ENCODE results near the gene MAP4K4.
A peak's percentile ranks its signal among the peaks of the same experiment; 100 is the strongest.

MAP4K4 gene

GRCh38 chr2:101899871-101900270 is 202.4 kb downstream of the MAP4K4 start:
- Histone ChIP-seq H3K4me1 (ENCODE audit: insufficient read depth, low read length) (no peaks in the 10 kb centered on the region), H2AFZ (ENCODE audit: low read depth, low read length) (no peak overlapping the region), H3K36me3 (ENCODE audit: insufficient read depth, low read length) (peaks cover 2% of the 10 kb centered on the region; the same call in 1 of the 2 replicates), H4K20me1 (ENCODE audit: insufficient read depth, low read length) (no peaks in the 10 kb centered on the region), H3K27me3 (ENCODE audit: insufficient read depth, low read length, poor library complexity) (no peaks in the 10 kb centered on the region), H3K79me2 (ENCODE audit: insufficient read depth, low read length) (no peaks in the 10 kb centered on the region), H3K9me3 (ENCODE audit: insufficient read depth, low read length, severe bottlenecking) (no peaks in the 10 kb centered on the region), H3K27ac (ENCODE audit: low read length) (no peak overlapping the region), H3K4me2 (ENCODE audit: insufficient read depth, low read length) (no peak overlapping the region), H3K9ac (ENCODE audit: low read depth, low read length) (no peak overlapping the region), H3K4me3 (ENCODE audit: low read depth in 1 of 2, low read length in 2 of 2) (no peak overlapping the region)
- no peak for TF ChIP-seq EZH2 (IDR thresholded peaks at IDR 0.05; ENCODE audit: borderline replicate concordance, low read depth, low read length, severe bottlenecking)
- TF ChIP-seq, protein P1, sequence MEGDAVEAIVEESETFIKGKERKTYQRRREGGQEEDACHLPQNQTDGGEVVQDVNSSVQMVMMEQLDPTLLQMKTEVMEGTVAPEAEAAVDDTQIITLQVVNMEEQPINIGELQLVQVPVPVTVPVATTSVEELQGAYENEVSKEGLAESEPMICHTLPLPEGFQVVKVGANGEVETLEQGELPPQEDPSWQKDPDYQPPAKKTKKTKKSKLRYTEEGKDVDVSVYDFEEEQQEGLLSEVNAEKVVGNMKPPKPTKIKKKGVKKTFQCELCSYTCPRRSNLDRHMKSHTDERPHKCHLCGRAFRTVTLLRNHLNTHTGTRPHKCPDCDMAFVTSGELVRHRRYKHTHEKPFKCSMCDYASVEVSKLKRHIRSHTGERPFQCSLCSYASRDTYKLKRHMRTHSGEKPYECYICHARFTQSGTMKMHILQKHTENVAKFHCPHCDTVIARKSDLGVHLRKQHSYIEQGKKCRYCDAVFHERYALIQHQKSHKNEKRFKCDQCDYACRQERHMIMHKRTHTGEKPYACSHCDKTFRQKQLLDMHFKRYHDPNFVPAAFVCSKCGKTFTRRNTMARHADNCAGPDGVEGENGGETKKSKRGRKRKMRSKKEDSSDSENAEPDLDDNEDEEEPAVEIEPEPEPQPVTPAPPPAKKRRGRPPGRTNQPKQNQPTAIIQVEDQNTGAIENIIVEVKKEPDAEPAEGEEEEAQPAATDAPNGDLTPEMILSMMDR (IDR thresholded peaks at IDR 0.05; ENCODE audit: borderline replicate concordance, extremely low read depth, low read length, poor library complexity, severe bottlenecking), result no peak
- ATAC-seq (ENCODE audit: insufficient read depth, low read depth) (no peak), DNase-seq (no peak)

- DNase-seq (no peak), ATAC-seq (ENCODE audit: insufficient read depth, low read depth) (0 out of 3 replicates have a peak, but pooled peaks have one; percentile 16)
- H3K36me3 ChIP-seq (ENCODE audit: insufficient read depth, low read length), result no peaks in the 10 kb centered on the region
- H3K4me1 ChIP-seq (ENCODE audit: insufficient read depth, low read length), result no peaks in the 10 kb centered on the region
- no peak overlapping the region for H2AFZ ChIP-seq (ENCODE audit: low read depth, low read length)
- no peaks in the 10 kb centered on the region for H3K79me2 ChIP-seq (ENCODE audit: insufficient read depth, low read length)
- no peaks in the 10 kb centered on the region for H4K20me1 ChIP-seq (ENCODE audit: insufficient read depth, low read length)
- H3K9ac ChIP-seq (ENCODE audit: low read depth, low read length), result no peak overlapping the region
- no peaks in the 10 kb centered on the region for H3K27me3 ChIP-seq (ENCODE audit: insufficient read depth, low read length, poor library complexity)
- H3K4me3 ChIP-seq (ENCODE audit: low read depth in 1 of 2, low read length in 2 of 2), result no peak overlapping the region
- H3K4me2 ChIP-seq (ENCODE audit: insufficient read depth, low read length), result no peak overlapping the region
- no peak for TF ChIP-seq EZH2 (IDR thresholded peaks at IDR 0.05; ENCODE audit: borderline replicate concordance, low read depth, low read length, severe bottlenecking)
- TF ChIP-seq, protein P1 (IDR thresholded peaks at IDR 0.05; ENCODE audit: borderline replicate concordance, extremely low read depth, low read length, poor library complexity, severe bottlenecking), result no peak
- H3K9me3 ChIP-seq (ENCODE audit: insufficient read depth, low read length, severe bottlenecking), result no peaks in the 10 kb centered on the region
- H3K27ac ChIP-seq (ENCODE audit: low read length), result no peak overlapping the region
Observed at GRCh38 chr2:101900375-101900774, 202.9 kb downstream of the MAP4K4 start.

DNA sequence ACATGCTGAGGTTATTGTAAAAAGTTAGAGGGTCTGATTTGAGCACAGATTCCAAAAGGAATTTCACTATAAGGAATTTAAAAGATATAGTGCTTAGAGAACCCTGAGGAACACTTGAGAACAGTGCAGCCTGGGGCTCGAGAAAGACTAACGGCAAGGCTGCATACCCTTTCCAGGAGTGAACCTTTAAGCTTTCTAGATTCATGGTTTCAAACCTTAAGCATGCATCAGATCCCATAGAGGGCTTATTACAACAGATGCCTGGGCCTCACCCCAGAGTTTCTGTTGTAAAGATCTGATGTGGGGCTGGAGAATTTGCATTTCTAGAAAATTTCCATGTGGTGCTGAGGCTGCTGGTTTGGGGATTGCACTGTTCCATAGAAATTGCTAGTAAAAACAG is 203.7 kb downstream of the MAP4K4 start:
- Histone ChIP-seq H3K27ac (ENCODE audit: low read length) (no peak overlapping the region), H4K20me1 (ENCODE audit: insufficient read depth, low read length) (no peaks in the 10 kb centered on the region), H3K4me2 (ENCODE audit: insufficient read depth, low read length) (no peak overlapping the region), H2AFZ (ENCODE audit: low read depth, low read length) (no peak overlapping the region), H3K79me2 (ENCODE audit: insufficient read depth, low read length) (no peaks in the 10 kb centered on the region), H3K9ac (ENCODE audit: low read depth, low read length) (no peak overlapping the region), H3K4me1 (ENCODE audit: insufficient read depth, low read length) (no peaks in the 10 kb centered on the region), H3K9me3 (ENCODE audit: insufficient read depth, low read length, severe bottlenecking) (peaks cover 3% of the 10 kb centered on the region), H3K4me3 (ENCODE audit: low read depth in 1 of 2, low read length in 2 of 2) (no peak overlapping the region), H3K36me3 (ENCODE audit: insufficient read depth, low read length) (no peaks in the 10 kb centered on the region), H3K27me3 (ENCODE audit: insufficient read depth, low read length, poor library complexity) (no peaks in the 10 kb centered on the region)
- TF ChIP-seq, protein P1 (IDR thresholded peaks at IDR 0.05; ENCODE audit: borderline replicate concordance, extremely low read depth, low read length, poor library complexity, severe bottlenecking), result no peak
- no peak for TF ChIP-seq EZH2 (IDR thresholded peaks at IDR 0.05; ENCODE audit: borderline replicate concordance, low read depth, low read length, severe bottlenecking)
- ATAC-seq (ENCODE audit: insufficient read depth, low read depth) (no peak), DNase-seq (no peak)

- Histone ChIP-seq H3K79me2 (ENCODE audit: insufficient read depth, low read length) (no peaks in the 10 kb centered on the region), H3K9ac (ENCODE audit: low read depth, low read length) (no peak overlapping the region), H3K4me2 (ENCODE audit: insufficient read depth, low read length) (no peak overlapping the region), H3K36me3 (ENCODE audit: insufficient read depth, low read length) (no peaks in the 10 kb centered on the region), H3K4me1 (ENCODE audit: insufficient read depth, low read length) (no peaks in the 10 kb centered on the region), H3K4me3 (ENCODE audit: low read depth in 1 of 2, low read length in 2 of 2) (no peak overlapping the region), H2AFZ (ENCODE audit: low read depth, low read length) (no peak overlapping the region), H4K20me1 (ENCODE audit: insufficient read depth, low read length) (no peaks in the 10 kb centered on the region), H3K27me3 (ENCODE audit: insufficient read depth, low read length, poor library complexity) (no peaks in the 10 kb centered on the region), H3K9me3 (ENCODE audit: insufficient read depth, low read length, severe bottlenecking) (peaks cover 6% of the 10 kb centered on the region), H3K27ac (ENCODE audit: low read length) (no peak overlapping the region)
- TF ChIP-seq EZH2 (IDR thresholded peaks at IDR 0.05; ENCODE audit: borderline replicate concordance, low read depth, low read length, severe bottlenecking), result no peak
- TF ChIP-seq, protein P1 (IDR thresholded peaks at IDR 0.05; ENCODE audit: borderline replicate concordance, extremely low read depth, low read length, poor library complexity, severe bottlenecking), result no peak
- ATAC-seq (ENCODE audit: insufficient read depth, low read depth) (no peak), DNase-seq (no peak)
Observed at GRCh38 chr2:101902169-101902568, 204.7 kb downstream of the MAP4K4 start.

All from DND-41 (cell line).